Myocyte (in vitro differentiated cells): Measurements from ENCODE around the gene INHA. TPM values are rescaled to one million over a fixed set of nuclear protein-coding genes. Genes with fewer than 3 reads are reported as not detected.

Experiments
- DNase-seq: peaks from one replicate; pipeline ENCODE4 v3.0.0-alpha.2; 2012; ENCODE audit warnings: low read depth
- total RNA-seq: library from RNA; depleted of rRNA; stranded (reverse); fragments of >200 nt; gene quantifications from 2 replicates; pipeline ENCODE4 v1.2.3, GENCODE V29; 2014

Gene INHA
- total RNA-seq, 1 donor from 2014 or later = 0.48 TPM

- no peak for DNase-seq
These were observed 32.0 kb upstream of the INHA start for GRCh38 chr2:219539926-219540678.

- DNase-seq = no peak
These were observed 31.2 kb upstream of the INHA start for GRCh38 chr2:219540784-219541504.

GRCh38 chr2:219541611-219542180 lies 30.4 kb upstream of the INHA start:
- peak; percentile 66 for DNase-seq

GRCh38 chr2:219542931-219543595 lies 29.0 kb upstream of the INHA start:
- DNase-seq = peak; percentile 43

GRCh38 chr2:219543596-219544358 lies 28.3 kb upstream of the INHA start, which contains the start of the genes CHPF and TMEM198:
TSS of gene CHPF (minus strand) at chr2:219543809. CDS start at chr2:219543538, 271 bp downstream.
TSS of gene TMEM198 (plus strand) at chr2:219544028. CDS start at chr2:219544728, 700 bp downstream.
- DNase-seq = peak; percentile 99

GRCh38 chr2:219544567-219544966 lies 27.5 kb upstream of the INHA start:
- no peak for DNase-seq

- DNase-seq = no peak
These were observed 26.7 kb upstream of the INHA start for GRCh38 chr2:219545295-219545942.

- no peak for DNase-seq
These were observed 26.2 kb upstream of the INHA start for GRCh38 chr2:219545943-219546352.

- no peak for DNase-seq
These were observed 24.5 kb upstream of the INHA start for GRCh38 chr2:219547621-219548020.

- DNase-seq = no peak
These were observed 23.1 kb upstream of the INHA start for GRCh38 chr2:219548990-219549389.

- DNase-seq = no peak
These were observed 22.5 kb upstream of the INHA start for GRCh38 chr2:219549619-219550018.

GRCh38 chr2:219551441-219552381 lies 20.4 kb upstream of the INHA start:
- DNase-seq = peak; percentile 67

- peak; percentile 86 for DNase-seq
These were observed 19.5 kb upstream of the INHA start for GRCh38 chr2:219552382-219553167.

- DNase-seq = no peak
These were observed 19.0 kb upstream of the INHA start for GRCh38 chr2:219553168-219553417.

- no peak for DNase-seq
These were observed 18.6 kb upstream of the INHA start for GRCh38 chr2:219553463-219553963.

GRCh38 chr2:219554350-219554749 lies 17.8 kb upstream of the INHA start:
- no peak for DNase-seq

GRCh38 chr2:219555956-219556355 lies 16.2 kb upstream of the INHA start:
- DNase-seq = no peak

GRCh38 chr2:219556413-219556812 lies 15.7 kb upstream of the INHA start:
- DNase-seq = no peak
